ENCODE data around the gene ATP1A1. TPM values are rescaled to one million over a fixed set of nuclear protein-coding genes. Genes with fewer than 3 reads are reported as not detected.

Gene ATP1A1
- total and polyA plus RNA-seq, 9 of the 15 experiments (the other 6 are each of a cell fraction or from before 2014, with no cell fraction given), result 99.3 to 513 (median 234) TPM

DNA sequence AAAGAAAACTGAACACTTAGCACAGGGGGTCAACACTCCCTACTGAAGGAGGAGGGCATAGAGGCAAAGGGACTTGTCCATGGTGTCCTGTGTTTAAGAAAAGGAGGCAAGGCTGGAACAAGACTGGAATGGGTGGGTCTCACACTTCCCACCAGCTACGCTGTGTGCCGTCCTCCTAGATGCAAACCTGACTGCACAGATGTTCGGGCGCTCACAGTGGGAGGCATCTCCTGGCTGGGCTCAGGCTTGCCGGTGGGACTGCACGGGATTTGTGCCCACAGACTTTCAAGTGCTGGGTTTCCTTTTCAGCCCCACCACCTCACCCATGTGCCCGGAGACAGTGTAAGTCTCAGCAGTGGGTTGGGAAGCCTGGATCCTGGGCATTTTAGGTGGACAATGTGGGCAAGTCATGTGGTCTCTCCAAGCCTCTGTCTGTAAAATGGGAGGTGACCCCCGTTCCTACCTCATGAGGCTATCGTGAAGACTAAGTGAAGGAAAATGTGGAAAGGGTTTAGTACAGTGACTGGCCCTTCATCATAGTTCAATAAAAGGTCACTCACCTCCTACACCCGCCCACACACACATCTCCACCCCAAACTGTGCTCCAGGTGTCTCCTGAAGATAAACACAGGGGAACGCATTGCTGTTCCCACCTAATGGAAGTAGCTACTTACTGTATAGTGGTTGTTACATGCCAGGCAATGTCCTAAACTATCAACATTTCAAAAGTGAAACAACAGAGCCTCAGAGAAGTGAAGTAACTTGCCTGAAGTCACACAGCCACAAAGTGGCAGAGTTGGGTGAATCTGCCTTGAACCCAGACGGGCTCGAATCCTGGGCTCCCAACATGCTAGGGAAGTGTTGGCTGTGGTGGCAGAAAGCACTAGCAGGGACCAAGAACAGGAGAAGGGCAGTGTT, 36.0 kb downstream of the ATP1A1 start (continued):
- TF ChIP-seq JUN (IDR thresholded peaks at IDR 0.05; ENCODE audit: borderline replicate concordance, low read depth, low read length) (no peak), JUN (CRISPR knock-in tag; IDR thresholded peaks at IDR 0.05; ENCODE audit: borderline replicate concordance) (no peak), NONO (IDR thresholded peaks at IDR 0.05; ENCODE audit: low read depth in 2 of 2, low read length in 1 of 2) (no peak), ZNF584 (CRISPR knock-in tag; IDR thresholded peaks at IDR 0.05; ENCODE audit: low read depth) (no peak), ZNF76 (CRISPR knock-in tag; IDR thresholded peaks at IDR 0.05; ENCODE audit: borderline replicate concordance) (no peak), ZNF431 (CRISPR knock-in tag; IDR thresholded peaks at IDR 0.05) (no peak), HCFC1 (IDR thresholded peaks at IDR 0.05; ENCODE audit: low read depth, low read length) (no peak; the same call in 1 of the 2 replicates), CHD1 (IDR thresholded peaks at IDR 0.05; ENCODE audit: low read length) (no peak), ZFP1 (CRISPR knock-in tag; IDR thresholded peaks at IDR 0.05) (no peak), EGR1 (conservative IDR thresholded peaks at IDR 0.05) (peak; percentile 100), ZNF41 (CRISPR knock-in tag; conservative IDR thresholded peaks at IDR 0.05) (no peak), ZNF830 (CRISPR knock-in tag; IDR thresholded peaks at IDR 0.05) (no peak), ZNF354B (CRISPR knock-in tag; IDR thresholded peaks at IDR 0.05) (no peak), IRF1 (CRISPR knock-in tag; IDR thresholded peaks at IDR 0.05; ENCODE audit: borderline replicate concordance) (no peak), HSF4 (CRISPR knock-in tag; IDR thresholded peaks at IDR 0.05; ENCODE audit: borderline replicate concordance) (0 out of 2 replicates have a peak, but pooled peaks have one; percentile 69), PHF8 (IDR thresholded peaks at IDR 0.05; ENCODE audit: borderline replicate concordance, low read length) (no peak), ZNF436 (CRISPR knock-in tag; IDR thresholded peaks at IDR 0.05) (no peak), ELK1 (CRISPR knock-in tag; IDR thresholded peaks at IDR 0.05) (no peak), ELF4 (CRISPR knock-in tag; IDR thresholded peaks at IDR 0.05) (no peak), KAT8 (IDR thresholded peaks at IDR 0.05; ENCODE audit: low read depth) (no peak), ARNT (IDR thresholded peaks at IDR 0.05) (peak; percentile 53 to 83; a peak in 1 of 4 replicates), SAP30 (IDR thresholded peaks at IDR 0.05; ENCODE audit: borderline replicate concordance, insufficient read depth, low read depth, low read length, poor library complexity, severe bottlenecking) (no peak), HEY1 (CRISPR knock-in tag; IDR thresholded peaks at IDR 0.05; ENCODE audit: borderline replicate concordance) (no peak), RCOR1 (IDR thresholded peaks at IDR 0.05; ENCODE audit: borderline replicate concordance in 1 of 2, low read depth in 2 of 2, low read length in 2 of 2) (peak; percentile 28 to 89; a peak in 3 of 4 replicates), KLF10 (CRISPR knock-in tag; IDR thresholded peaks at IDR 0.05) (no peak), RUNX1 (IDR thresholded peaks at IDR 0.05; ENCODE audit: low read depth) (no peak)
